Cardiac fibroblast (primary cell): ENCODE results near the gene SDR42E2.

Source experiments
- DNase-seq, 2 donors: peaks; one replicate each; pipeline versions ENCODE4 v3.0.0 to v3.0.0-alpha.2; 2010; ENCODE audit warnings: low read depth in 2 of 2
- H3K4me3 ChIP-seq, 2 donors: replicated peaks in 1 of 2; 1 replicate in 1 of 2; 2 replicates in 1 of 2; pipeline ENCODE4 v1.5.1; 2011; ENCODE audit warnings: low read depth in 2 of 2, low read length in 2 of 2, mild to moderate bottlenecking in 2 of 2, moderate library complexity in 1 of 2
- TF ChIP-seq, protein P1 (sequence below): IDR thresholded peaks from one replicate; pipeline ENCODE4 v1.5.1; 2011; ENCODE audit warnings: low read depth, mild to moderate bottlenecking, low read length, inconsistent platforms

Gene SDR42E2

DNA sequence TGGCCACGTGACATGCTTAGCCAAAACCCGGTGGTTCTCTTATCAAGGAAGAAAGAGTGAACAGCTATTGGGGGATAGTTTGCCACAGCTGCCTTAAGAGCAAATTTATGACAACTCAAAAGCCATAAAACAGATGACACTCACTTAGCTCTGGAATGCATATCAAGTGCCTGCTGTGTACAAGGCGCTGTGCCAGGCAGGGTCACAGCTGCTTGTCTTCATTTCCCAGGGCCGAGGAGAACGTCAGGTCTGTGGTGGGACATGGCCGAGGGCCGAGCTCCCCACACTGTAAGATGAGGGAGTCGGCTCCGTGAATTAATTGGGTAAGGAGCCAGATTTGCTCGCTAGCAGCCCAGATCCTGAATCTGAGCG is 57.7 kb downstream of the SDR42E2 start:
- TF ChIP-seq, protein P1, sequence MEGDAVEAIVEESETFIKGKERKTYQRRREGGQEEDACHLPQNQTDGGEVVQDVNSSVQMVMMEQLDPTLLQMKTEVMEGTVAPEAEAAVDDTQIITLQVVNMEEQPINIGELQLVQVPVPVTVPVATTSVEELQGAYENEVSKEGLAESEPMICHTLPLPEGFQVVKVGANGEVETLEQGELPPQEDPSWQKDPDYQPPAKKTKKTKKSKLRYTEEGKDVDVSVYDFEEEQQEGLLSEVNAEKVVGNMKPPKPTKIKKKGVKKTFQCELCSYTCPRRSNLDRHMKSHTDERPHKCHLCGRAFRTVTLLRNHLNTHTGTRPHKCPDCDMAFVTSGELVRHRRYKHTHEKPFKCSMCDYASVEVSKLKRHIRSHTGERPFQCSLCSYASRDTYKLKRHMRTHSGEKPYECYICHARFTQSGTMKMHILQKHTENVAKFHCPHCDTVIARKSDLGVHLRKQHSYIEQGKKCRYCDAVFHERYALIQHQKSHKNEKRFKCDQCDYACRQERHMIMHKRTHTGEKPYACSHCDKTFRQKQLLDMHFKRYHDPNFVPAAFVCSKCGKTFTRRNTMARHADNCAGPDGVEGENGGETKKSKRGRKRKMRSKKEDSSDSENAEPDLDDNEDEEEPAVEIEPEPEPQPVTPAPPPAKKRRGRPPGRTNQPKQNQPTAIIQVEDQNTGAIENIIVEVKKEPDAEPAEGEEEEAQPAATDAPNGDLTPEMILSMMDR, result no peak
- no peak overlapping the region for H3K4me3 ChIP-seq
- peak in 1 of 2 donors; percentile 66 for DNase-seq

GRCh38 chr16:22220714-22221113 is 58.4 kb downstream of the SDR42E2 start:
- no peak overlapping the region for H3K4me3 ChIP-seq
- TF ChIP-seq, protein P1, result no peak
- peak in 1 of 2 donors; percentile 34 for DNase-seq

DNA sequence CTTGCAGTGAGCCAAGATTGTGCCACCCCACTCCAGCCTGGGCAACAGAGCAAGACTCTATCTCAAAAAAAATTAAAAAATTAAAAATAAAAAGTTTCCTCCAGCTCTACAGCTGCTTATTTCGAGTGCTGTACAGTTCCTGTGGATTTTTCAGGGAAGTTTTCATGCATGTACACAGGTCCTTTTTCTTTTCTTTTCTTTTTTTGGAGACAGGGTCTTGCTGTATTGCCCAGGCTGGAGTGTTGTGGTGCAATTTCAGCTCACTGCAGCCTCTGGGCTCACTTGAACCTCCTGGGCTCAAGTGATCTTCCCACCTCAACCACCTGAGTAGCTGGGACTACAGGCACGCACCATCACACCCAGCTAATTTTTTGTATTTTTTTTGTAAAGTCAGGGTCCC is 59.7 kb downstream of the SDR42E2 start:
- no peak for DNase-seq
- TF ChIP-seq, protein P1, result no peak
- H3K4me3 ChIP-seq, result no peak overlapping the region

- TF ChIP-seq, protein P1, result no peak
- no peak overlapping the region for H3K4me3 ChIP-seq
- DNase-seq, result no peak
Measured at GRCh38 chr16:22222998-22223397, 60.7 kb downstream of the SDR42E2 start.

DNA sequence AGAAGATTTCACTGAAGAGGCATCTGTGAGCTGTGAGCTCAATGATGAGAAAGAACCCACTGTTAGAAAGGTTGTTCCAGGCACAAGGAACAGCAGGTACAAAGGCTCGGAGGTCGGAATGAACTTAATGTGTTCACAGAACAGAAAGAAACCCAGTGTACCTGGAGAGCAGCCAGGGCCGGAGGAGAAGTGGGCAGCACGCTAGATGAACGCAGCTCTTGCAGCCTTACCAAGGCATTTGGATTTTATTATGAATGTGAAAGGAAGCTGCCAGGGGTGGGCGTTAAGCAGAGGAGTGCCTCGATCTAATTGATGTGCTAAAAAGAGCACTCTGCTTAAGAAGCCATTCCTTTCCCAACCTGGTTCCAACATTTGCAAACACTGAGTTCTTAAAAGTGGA is 62.8 kb downstream of the SDR42E2 start:
- TF ChIP-seq, protein P1, result no peak
- H3K4me3 ChIP-seq, result no peak overlapping the region

DNA sequence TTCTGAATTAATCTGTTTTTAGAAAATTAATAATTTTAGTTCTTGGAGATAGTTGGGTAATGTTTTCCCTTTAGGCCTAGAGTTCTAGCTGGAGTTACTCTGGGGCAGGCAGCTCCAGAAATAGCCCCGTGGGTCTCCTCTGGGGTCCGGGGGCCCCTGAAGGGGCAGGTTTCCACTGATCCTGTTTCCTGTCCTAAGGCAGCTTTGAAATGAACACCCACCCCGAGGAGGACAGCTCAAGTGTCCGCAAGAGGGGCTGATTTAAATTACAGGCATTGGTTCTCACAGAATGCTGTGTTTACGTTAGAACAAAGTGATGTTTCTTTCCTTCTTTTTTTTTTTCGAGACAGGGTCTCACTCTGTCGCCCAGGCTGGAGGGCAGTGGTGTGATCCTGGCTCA is 67.6 kb downstream of the SDR42E2 start:
- H3K4me3 ChIP-seq, result no peak overlapping the region
- TF ChIP-seq, protein P1, result no peak
- no peak for DNase-seq

More for the DNA sequence above, 62.8 kb downstream of the SDR42E2 start:
- DNase-seq, result no peak
